Stimulated activated CD4-positive, alpha-beta T cell treated with anti-CD3 and anti-CD28 coated beads, TNF-alpha, amount 100 ng/mL, for 48 hours (primary cell): ENCODE data around the gene ARL9.
"Not testable (repeated sequence)": the region's sequence is repeated elsewhere in the genome, so short reads cannot be mapped to it uniquely, and the experiment has no call there.

ENCODE experiments used
- DNase-seq, 3 donors: peaks; one replicate each; pipeline ENCODE4 v3.0.0-alpha.2; 2020; ENCODE audit warnings: low read depth in 3 of 3

ARL9 gene, protein sequence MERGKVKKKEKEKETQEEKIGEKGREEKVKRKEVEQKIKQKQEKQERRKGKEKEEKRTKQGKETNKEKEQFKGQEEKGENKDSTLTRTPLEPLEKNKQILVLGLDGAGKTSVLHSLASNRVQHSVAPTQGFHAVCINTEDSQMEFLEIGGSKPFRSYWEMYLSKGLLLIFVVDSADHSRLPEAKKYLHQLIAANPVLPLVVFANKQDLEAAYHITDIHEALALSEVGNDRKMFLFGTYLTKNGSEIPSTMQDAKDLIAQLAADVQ

DNA sequence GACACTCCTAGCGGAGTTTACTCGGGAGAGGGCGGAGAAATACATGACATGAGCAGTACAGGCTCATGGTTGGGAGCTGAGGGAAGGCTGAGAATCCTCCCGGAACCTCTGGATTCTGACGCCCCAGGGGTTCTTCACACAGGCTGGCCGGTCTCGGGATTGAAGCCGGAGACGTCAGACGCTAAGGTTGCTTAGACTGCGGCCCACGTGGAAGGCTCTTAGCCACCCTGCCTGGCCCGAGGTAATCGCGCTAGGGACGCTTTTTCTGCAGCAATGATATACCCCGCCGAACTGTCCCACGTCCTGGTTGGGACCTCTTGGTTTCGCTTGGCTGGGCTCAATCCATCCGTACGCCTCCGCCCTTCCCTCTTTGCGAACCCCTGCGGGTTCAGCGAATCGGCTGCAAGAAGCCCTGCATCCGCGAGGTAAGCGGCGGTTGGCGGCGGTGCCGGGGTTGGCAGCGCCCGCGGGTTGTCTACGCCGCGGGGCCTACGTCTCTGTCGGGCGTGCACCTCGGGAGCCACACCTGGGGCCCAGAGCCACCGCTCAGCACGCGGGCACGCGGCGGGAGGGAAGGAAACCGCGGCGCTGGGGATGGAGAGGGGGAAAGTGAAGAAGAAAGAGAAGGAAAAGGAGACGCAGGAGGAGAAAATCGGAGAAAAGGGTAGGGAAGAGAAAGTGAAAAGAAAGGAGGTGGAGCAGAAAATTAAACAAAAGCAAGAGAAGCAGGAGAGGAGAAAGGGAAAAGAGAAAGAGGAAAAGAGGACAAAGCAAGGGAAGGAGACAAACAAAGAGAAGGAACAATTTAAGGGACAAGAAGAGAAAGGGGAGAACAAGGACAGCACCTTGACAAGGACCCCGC is at the start of gene ARL9:
Gene ARL9, plus strand, starts transcription at position 523 of the 862 bp plus-strand sequence. Its CDS starts 72 bp downstream, at position 595.
- DNase-seq, result peak; percentile 27 to 43 (median 27)

DNA sequence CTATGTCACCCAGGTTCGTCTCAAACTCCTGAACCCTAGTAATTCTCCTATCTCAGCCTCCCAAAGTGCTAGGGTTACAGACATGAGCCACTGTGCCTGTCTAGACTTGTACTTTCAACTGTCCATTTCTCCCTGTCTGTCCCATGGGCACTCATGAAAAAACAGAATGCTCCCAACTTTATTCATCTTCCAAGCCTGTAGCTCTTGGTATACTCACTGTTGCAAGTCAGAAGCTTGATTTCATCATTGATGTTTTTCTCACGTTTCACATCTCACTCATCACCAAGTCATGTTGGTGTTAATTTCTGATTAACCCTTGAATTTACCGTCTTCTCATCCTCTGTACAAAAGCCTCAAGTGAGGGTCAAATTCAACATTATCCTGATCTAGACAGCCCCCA is 45.5 kb upstream of the ARL9 start:
- no peak for DNase-seq

DNA sequence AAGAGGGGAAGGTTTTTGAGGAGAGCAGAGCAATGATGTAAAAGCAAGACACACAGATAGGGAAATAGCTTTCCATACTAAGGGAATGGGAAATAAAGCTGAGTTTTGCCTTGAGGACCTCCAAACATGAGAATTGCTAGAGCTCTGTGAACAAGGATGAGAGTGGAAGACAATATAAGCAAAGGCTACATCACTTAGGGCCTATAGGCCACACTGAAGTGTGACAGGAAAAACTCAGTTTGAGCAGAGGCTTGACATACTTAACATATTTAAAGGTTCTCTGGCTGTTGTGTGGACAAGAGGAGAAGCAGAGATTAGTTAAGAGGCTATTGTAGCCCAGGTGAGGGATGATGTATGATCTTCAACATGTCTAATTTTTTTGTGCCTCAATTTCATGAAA is 43.4 kb upstream of the ARL9 start:
- DNase-seq, result no peak

DNA sequence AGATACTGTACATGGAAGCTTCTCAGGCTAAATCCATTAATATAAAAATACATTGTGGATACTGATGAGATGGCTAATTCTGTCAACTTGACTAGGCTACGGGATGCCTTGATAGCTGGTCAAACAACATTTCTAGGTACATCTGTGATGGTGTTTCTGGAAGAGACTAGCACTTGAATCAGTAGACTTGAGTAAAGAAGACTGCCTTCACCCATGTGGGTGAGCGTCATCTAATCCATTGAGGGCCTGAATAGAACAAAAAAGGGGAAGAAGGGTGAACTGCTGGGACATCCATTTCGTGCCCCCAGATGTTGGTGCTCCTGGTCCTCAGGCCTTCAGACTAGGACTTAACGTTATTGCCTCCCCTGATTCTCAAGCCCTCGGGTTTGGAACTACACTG is 41.9 kb upstream of the ARL9 start:
- DNase-seq, result no peak

DNA sequence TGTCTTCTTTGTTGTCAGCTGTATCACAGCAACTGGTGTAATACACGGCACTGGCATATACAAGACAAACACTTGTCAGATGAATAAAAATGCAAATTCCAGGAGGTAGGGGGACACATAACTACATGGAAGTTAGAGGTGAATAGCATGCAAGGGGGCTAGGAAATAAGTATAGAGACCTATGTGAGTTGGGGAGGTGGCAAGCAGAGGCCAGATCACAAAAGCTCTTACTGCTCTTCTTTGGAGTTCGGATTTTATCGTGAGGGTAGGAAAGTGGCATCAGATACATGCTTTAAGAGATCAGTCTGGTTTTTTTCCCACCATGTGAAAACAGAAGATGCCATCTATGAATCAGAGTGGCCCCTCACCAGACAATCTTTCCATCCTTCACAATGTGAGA is 41.0 kb upstream of the ARL9 start:
- DNase-seq, result no peak

DNA sequence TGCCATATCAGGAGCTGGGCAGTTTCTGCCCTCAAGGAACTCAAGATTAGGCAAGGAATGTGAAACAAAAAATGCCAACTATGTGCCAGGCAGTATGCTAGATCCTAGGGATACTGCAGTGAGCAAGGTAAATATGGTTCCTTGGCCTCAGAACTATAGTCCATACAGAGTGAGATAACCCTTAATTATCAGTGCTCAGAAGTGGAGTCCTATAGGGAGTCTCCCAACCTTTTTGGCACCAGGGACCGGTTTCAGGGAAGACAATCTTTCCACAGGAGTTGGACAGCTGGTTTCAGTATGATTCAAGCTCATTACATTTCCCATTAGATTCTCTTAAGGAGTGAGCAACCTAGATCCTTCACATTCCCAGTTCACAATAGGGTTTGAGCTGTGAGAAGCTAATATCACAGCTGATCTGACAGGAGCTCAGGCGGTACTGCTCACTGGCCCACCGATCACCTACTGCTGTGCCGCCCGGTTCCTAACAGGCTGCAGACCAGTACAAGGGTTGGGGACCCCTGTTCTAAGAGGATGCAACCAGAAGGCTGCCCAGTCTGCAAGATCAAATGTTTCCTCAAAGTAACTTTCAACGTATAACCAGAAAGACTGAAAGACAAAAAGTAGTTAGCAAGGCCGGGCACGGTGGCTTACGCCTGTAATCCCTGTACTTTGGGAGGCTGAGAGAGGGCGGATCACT is 39.8 kb upstream of the ARL9 start:
- DNase-seq, result no peak

DNA sequence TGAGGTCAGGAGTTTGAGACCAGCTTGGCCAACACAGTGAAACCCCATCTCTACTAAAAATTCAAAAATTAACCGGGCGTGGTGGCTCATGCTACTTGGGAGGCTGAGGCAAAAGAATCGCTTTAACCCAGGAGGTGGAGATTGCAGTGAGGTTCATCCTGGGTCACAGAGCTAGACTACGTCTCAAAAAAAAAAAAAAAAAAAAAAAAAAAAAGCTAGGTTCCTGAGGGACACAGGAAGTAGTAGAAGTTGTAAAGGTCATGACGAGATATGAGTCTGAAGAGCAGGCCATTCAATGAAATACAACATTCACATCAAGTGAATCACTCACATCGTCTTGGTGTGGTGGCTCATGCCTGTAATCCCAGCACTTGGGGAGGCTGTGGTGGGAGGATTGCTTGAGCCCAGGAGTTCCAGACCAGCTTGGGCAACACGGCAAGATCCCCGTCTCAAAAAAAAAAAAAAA is 39.3 kb upstream of the ARL9 start:
- not testable (repeated sequence) for DNase-seq

DNA sequence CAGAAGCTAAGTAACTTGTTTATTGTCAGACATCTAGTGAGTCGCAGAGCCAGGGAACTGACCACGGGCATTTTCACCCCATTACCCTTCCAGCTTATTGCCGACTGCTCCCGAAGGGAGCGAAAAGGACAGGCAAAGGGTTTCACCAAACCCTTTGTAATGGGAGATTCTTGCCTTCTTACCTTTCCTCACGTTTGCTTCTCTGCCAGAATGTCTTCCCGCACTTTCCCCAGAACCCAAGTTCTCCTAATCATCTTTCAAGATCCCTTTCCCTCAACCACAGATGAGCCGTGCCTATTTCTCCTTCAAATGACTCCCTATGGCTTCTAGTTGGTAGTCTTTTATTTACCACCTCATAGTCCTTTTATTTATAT is 38.7 kb upstream of the ARL9 start:
- no peak for DNase-seq

DNA sequence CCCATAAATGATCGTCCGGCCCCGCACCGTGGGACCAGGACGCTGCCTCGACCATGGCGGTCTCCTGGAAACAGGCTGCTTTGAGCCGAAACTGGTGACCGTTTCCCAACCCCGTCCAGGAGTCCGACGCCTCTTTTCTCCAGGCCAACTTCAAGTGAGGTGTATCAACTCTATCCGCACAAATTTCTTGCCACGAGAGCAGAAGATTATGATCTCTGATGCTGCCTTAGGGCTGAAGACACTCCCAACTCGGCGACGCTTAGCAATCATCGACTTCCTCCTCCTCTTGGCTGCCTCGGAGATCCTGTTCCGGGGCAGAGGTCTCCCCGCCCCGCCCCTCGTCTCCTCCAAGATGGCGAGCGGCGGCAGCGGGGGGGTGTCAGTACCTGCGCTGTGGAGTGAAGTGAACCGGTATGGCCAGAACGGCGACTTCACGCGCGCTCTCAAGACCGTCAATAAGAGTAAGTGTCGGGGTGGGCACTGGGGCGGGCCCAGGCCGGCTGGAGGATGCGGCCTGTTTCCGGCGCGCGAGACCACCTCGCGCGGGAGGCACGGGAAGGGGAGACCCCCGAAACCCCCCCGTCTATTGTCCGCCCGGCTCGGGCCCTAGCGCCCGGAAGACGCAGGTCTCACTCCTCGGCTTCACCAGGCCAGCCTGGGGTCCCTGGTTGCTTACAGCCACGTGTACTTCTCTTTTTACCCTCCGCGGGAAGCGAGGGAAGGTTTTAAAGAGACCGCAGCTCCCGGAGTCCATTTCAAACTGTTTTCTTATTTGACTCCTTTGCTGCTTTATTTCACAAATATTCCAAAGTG is 38.1 kb upstream of the ARL9 start, which contains the start of gene SRP72:
Gene SRP72, plus strand, starts transcription at position 334 of the 813 bp plus-strand sequence. Its CDS starts 19 bp downstream, at position 353.
- DNase-seq, result peak; percentile 76 to 86 (median 84)

DNA sequence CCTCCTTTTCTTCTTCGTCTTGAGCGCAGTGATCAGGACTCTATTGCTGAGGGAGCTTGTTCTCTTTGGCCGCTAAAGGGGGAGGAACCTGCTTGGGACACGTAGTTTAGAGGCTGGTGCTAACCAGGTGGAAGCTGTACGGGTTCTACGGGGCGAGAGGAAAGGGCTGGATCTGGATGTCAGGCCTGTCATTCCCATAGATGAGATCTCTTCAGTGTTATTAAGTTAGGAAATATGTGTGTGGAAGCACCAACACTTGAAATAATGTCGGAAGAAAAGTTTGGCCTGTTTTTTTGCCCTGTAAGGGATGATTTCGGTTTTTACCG is 37.5 kb upstream of the ARL9 start:
- DNase-seq, result peak in 1 of 3 donors; percentile 17

DNA sequence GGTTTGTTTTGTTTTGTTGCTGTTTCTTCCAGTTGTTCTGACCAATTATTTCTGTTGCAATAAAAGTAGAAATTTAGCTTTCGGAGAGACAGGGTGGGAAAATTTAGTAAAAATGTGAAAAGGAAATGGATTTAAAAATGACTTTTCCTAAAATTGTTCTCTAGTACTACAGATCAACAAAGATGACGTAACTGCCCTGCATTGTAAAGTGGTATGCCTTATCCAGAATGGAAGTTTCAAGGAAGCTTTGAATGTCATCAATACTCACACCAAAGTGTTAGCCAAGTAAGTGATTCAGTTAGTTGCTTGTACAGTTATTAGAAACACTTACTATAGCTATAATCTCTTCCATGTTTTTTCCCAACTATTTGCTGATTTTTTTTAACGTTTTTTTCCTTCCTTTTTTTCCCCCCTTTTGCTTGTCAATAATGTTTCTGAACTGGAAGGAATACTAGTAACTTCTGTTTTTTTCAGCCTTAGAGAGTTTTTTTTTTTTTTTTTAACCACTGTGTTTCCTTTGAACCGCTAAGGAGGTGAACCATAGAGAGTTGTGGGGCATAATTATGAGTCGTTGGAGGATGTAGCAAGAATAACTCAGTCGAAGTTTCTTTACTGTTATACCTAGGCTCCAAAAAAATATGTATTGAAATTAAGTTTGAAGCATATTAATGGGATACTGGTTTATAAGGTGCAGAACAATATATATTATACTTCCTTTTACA is 35.9 kb upstream of the ARL9 start:
- no peak for DNase-seq

DNA sequence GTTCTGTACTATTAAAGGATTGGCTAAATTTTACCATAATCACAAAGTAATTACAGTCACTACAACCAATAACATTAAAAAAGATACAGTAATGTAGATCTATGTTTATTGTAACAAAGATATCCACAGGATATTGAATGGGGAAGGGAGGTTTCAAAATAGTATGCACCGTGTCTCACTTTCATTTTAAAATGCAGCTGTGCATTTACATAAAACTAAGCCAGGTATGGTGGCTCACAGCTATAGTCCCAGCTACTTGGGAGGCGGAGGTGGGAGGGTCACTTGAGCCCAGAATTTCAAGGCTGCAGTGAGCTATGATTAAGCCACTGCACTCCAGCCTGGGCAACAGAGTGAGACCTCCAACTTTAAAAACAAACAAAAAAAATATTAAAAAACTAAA is 29.7 kb upstream of the ARL9 start:
- no peak for DNase-seq

DNA sequence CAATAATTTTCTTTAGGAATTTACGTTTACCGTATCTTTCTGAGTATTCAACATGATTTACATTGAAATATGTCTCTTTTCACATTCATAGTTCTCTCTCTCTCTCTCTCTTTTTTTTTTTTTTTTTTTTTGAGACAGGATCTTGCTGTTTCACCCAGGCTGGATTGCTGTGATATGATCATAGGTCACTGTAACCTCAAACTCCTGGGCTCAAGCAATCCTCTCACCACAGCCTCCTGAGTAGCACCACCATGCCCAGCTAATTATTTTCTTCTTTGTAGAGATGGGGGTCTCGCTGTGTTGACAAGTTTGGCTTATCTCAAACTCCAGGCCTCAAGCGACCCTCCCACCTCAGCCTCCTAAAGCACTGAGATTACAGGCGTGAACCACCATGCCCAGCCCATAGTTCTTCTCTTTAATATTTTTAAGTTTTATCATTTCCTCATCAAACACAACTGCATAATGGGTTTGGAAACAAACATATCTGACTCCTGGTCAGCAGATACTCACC is 28.3 kb upstream of the ARL9 start:
- DNase-seq, result no peak

DNA sequence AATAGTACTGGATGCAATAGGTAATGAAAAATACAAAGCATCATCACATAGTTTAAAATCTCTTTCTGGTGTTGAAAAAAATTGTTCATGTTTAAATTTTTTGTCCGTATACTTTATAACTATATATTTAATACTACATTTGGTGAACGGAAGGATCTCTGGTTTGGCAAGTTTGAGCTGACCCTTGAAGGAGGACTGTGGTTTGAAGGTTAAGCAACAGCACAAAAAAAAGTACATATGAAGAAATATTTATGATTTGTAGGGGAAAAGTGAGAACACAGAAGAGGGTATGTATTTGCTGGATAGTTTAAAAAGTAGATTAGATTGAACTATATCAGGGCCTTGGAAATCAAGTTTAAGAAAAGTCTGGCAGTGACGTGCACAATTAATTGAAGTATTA is 24.9 kb upstream of the ARL9 start:
- DNase-seq, result no peak

DNA sequence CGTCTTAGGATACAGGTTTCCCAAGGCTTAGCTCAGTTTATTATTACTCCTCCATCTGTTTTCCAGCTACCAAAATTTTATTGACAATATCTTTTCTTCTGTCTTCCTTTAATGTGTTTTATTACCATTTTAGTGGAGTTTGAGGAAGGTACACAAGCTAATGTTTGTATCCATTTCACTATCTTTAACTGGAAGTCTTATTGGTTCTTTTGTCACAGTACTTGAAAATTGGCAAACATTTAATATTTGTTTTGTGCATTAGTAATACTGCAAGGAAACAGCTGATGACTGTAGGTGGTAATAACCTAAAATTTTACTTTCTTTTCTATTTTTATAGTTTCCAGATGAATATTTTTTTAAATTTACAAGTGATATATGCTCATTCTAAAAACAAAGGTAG is 9.3 kb upstream of the ARL9 start:
- DNase-seq, result no peak

DNA sequence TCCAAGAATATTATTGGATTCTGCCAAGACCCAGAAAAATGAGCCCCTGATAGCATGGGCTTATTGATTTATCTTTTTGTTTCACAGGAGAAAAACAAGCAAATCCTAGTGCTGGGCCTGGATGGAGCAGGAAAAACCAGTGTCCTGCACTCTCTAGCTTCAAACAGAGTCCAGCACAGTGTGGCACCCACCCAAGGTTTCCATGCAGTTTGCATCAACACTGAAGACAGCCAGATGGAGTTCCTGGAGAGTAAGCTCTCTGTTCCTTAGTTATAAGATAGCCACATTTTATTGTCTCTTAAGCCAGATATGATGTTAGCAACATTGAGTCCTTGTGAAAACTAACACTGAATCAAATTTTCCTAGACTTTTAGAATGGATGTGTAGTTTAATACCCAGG is 5.5 kb downstream of the ARL9 start:
- no peak for DNase-seq

DNA sequence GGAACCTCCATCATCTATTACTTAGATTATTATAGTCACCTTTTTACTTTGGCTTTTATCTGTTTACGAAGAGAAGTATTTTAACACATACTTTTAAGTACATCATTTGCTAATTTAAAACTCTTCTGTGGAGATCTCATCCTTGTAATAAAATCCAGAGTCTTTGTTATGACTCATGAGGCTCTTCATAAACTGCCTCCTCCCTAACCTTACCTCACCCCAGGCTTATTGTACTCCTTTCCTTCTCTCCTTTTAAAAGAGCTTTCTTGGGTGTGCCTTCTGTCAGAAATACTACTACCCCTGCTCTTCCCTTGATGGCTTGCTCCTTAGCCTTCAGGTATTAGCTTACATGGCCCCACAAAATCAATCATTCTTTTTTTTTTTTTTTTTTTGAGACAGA is 6.6 kb downstream of the ARL9 start:
- no peak for DNase-seq

DNA sequence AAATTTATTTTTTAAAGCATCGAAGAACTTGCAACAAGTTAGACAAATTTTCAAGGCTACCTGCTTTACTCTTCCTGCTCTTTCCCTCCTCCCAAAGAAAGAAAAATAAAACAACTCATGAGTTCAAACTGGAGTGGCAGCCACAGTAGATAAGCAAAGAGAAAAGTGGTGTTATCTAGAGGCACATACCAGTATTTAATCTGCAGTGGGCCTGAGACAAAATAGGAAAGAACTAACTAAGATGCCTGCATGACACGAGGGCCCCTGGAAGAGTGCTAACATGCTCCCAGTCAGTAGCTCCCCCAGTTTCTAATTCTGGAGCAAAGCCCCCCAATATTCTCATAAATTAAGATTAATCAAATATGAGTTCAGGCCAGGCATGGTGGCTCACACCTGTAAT is 7.9 kb downstream of the ARL9 start:
- DNase-seq, result no peak

DNA sequence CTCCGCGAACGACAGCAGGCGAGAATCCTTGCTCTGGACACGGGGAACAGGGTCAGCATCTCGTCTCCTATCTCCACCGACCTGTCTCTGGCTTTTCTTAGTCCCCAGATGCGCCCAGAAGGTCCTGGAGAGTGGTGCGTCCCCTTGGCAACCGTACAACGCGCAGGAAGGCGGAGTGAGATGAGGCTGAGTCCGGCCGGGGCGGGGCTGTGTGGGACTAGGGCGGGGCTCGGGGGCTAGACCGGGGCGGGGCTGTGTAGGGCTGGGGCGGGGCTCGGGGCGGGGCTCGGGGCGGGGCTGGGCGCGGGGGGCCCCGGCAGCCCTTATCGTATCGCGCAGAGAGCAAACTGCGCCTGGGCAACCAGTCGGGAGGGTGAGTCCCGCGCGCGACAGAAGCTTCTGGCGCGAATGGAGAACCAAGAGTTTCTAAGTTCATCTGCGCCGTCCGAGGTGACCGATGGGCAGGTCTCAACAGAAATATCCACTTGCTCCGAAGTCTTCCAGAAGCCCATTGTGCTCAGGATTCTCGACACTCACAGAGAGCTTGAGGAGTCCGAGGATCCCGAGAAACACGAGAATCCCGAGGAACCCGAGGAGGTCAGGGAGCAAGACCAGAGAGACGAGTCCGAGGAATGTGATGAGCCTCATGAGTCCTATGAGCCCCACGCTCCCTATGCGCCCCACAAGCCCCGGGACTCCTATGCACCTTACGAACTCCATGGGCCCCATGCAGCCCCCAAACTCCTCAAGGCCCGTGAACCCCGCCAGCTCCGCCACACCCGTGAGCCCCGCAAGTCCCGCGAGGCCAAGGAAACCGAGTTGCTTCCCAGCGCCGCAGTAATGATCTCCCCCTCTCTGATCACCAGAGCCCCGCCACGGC is 24.9 kb downstream of the ARL9 start:
- peak; percentile 74 to 83 (median 80) for DNase-seq
